GM23338 (cell line): Measurements from ENCODE around the gene GSTM2. TPM values are rescaled to one million over a fixed set of nuclear protein-coding genes. Genes with fewer than 3 reads are reported as not detected.

Experiments used
- ATAC-seq: fragments of 200-7000 bp; cut with Tn5 transposase; 3 replicates; pipeline ENCODE4 v1.9.1; 2020
- DNase-seq: peaks from one replicate; pipeline ENCODE4 v3.0.0-alpha.2; 2015; ENCODE audit warnings: low spot score
- H2AFZ ChIP-seq: fragments of 200-600 bp; sonication (generic); 2 replicates; pipeline ENCODE4 v1.8.0; 2016; ENCODE audit warnings: antibody characterized with exemption, mild to moderate bottlenecking, moderate library complexity
- H3F3A ChIP-seq: fragments of 200-600 bp; sonication (generic); replicated peaks from 2 replicates; pipeline ENCODE4 v1.8.0; 2017; ENCODE audit warnings: antibody characterized with exemption, mixed run types, low read depth
- H3K27ac ChIP-seq: fragments of 200-600 bp; sonication (generic); 2 replicates; pipeline ENCODE4 v1.6.1; 2016; ENCODE audit warnings: low read depth
- H3K27me3 ChIP-seq: fragments of 200-600 bp; sonication (generic); 2 replicates; pipeline ENCODE4 v1.8.0; 2016; ENCODE audit warnings: mild to moderate bottlenecking, mixed run types, moderate library complexity; ENCODE audit not compliant: insufficient read depth
- H3K36me3 ChIP-seq: fragments of 200-600 bp; sonication (generic); 2 replicates; pipeline ENCODE4 v1.8.0; 2016; ENCODE audit warnings: mild to moderate bottlenecking; ENCODE audit not compliant: insufficient read depth
- H3K4me1 ChIP-seq: fragments of 200-600 bp; sonication (generic); 2 replicates; pipeline ENCODE4 v1.8.0; 2016; ENCODE audit warnings: mild to moderate bottlenecking, moderate library complexity; ENCODE audit not compliant: insufficient read depth
- H3K4me2 ChIP-seq: fragments of 200-600 bp; sonication (generic); 2 replicates; pipeline ENCODE4 v1.7.1; 2017; ENCODE audit warnings: mixed run types
- H3K4me3 ChIP-seq: fragments of 200-600 bp; sonication (generic); 2 replicates; pipeline ENCODE4 v1.6.1; 2016; ENCODE audit warnings: mixed run types
- H3K79me2 ChIP-seq: fragments of 200-600 bp; sonication (generic); replicated peaks from 2 replicates; pipeline ENCODE4 v1.8.0; 2017; ENCODE audit warnings: mild to moderate bottlenecking; ENCODE audit not compliant: insufficient read depth
- H3K9me2 ChIP-seq: fragments of 200-600 bp; sonication (generic); 2 replicates; pipeline ENCODE4 v1.8.0; 2017; ENCODE audit not compliant: insufficient read depth
- H4K20me1 ChIP-seq: fragments of 200-600 bp; sonication (generic); replicated peaks from 2 replicates; pipeline ENCODE4 v1.8.0; 2017; ENCODE audit warnings: mild to moderate bottlenecking; ENCODE audit not compliant: insufficient read depth
- H3K27ac Mint-ChIP-seq: 2 replicates; pipeline ENCODE4 v1.8.0; 2020; ENCODE audit warnings: inconsistent platforms, mild to moderate bottlenecking, moderate library complexity, mixed read lengths
- H3K27me3 Mint-ChIP-seq: 3 replicates; pipeline ENCODE4 v1.8.0; 2022; ENCODE audit warnings: low read depth, mild to moderate bottlenecking, moderate library complexity, mixed read lengths, inconsistent platforms; ENCODE audit not compliant: insufficient read depth, poor library complexity
- H3K36me3 Mint-ChIP-seq: 3 replicates; pipeline ENCODE4 v1.8.0; 2021; ENCODE audit warnings: low read depth, mild to moderate bottlenecking, inconsistent platforms, moderate library complexity, mixed read lengths
- H3K4me1 Mint-ChIP-seq: 3 replicates; pipeline ENCODE4 v1.8.0; 2020; ENCODE audit warnings: mild to moderate bottlenecking, inconsistent platforms, mixed read lengths
- H3K4me3 Mint-ChIP-seq: 3 replicates; pipeline ENCODE4 v1.8.0; 2021; ENCODE audit warnings: moderate library complexity, mild to moderate bottlenecking, inconsistent platforms, mixed read lengths
- H3K9me3 Mint-ChIP-seq: 3 replicates; pipeline ENCODE4 v1.8.0; 2020; ENCODE audit warnings: moderate library complexity, mild to moderate bottlenecking, inconsistent platforms, mixed read lengths
- CREB1 ChIP-seq: fragments of 250-450 bp; sonication (Bioruptor Pico); IDR thresholded peaks from 2 replicates; pipeline ENCODE4 v1.5.0; 2020; ENCODE audit warnings: low read depth, mild to moderate bottlenecking, moderate library complexity
- EZH2 ChIP-seq: fragments of 200-600 bp; sonication (generic); IDR thresholded peaks from one replicate; pipeline ENCODE4 v1.8.0; 2017; ENCODE audit warnings: antibody characterized with exemption, mild to moderate bottlenecking, low read depth; ENCODE audit not compliant: unreplicated experiment
- EZH2phosphoT487 ChIP-seq: fragments of 200-600 bp; sonication (generic); IDR thresholded peaks from one replicate; pipeline ENCODE4 v1.8.1; 2018; ENCODE audit warnings: antibody characterized with exemption; ENCODE audit not compliant: unreplicated experiment
- NANOG ChIP-seq: IDR thresholded peaks from 2 replicates; pipeline ENCODE4 v1.6.1; 2016; ENCODE audit warnings: antibody characterized with exemption, borderline replicate concordance
- STAT1 ChIP-seq: IDR thresholded peaks from one replicate; pipeline ENCODE4 v1.6.1; 2016; ENCODE audit warnings: antibody characterized with exemption; ENCODE audit not compliant: unreplicated experiment
- ZNF114 ChIP-seq: fragments of 250-450 bp; sonication (Bioruptor Pico); IDR thresholded peaks from 2 replicates; pipeline ENCODE4 v1.5.0; 2020; ENCODE audit warnings: mild to moderate bottlenecking, moderate library complexity
- ZNF331 ChIP-seq: fragments of 250-450 bp; sonication (Bioruptor Pico); IDR thresholded peaks from 2 replicates; pipeline ENCODE4 v1.5.0; 2020; ENCODE audit warnings: low read depth, mild to moderate bottlenecking, moderate library complexity
- polyA plus RNA-seq: library from polyadenylated mRNA; unstranded; fragments of >200 nt; fragmentation: Nextera tagmentation; extraction: Ambion mirVana; gene quantifications from 2 replicates; pipeline ENCODE4 v1.2.1, GENCODE V29; 2016
- total RNA-seq: library from RNA; depleted of rRNA; stranded (reverse); fragments of >200 nt; shearing (Covaris generic); gene quantifications from 2 replicates; pipeline ENCODE4 v1.2.3, GENCODE V29; 2014
- TF ChIP-seq, protein P1 (sequence below), 2 experiments: fragments of 200-600 bp in 1 of 2; sonication (generic) in 1 of 2; conservative IDR thresholded peaks; 2 replicates each; pipeline versions ENCODE4 v1.5.1 to v1.6.1; 2016 to 2017; ENCODE audit warnings: antibody characterized with exemption in 2 of 2, low read depth in 2 of 2, mild to moderate bottlenecking in 2 of 2, moderate library complexity in 1 of 2
- TF ChIP-seq, protein P2 (sequence below): IDR thresholded peaks from one replicate; pipeline ENCODE4 v1.6.1; 2018; ENCODE audit warnings: antibody characterized with exemption; ENCODE audit not compliant: unreplicated experiment
- TF ChIP-seq, protein P3 (sequence below): fragments of 250-450 bp; sonication (Bioruptor Pico); IDR thresholded peaks from 2 replicates; pipeline ENCODE4 v1.5.0; 2020; ENCODE audit warnings: mild to moderate bottlenecking, moderate library complexity

Gene GSTM2
- total and polyA plus RNA-seq, 2 experiments from 2014 or later = 8.9 to 16.0 TPM

DNA sequence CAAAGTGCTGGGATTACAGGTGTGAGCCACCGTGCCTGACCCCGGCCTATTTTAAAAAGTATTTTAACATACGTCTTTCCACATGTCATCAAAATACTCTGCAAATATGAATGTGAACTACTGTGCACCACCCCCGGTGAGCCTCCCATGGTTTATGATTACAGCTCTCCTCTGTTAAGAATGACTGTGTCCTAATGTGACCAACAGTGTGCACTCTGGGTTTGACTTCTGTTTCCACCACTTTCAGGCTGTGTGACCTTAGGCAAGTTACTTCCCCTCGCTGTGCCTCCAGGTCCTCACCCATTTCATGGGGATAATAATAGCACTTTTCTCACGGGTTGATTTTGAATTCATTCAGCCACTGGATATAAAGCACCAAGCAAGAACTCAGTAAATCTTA is 33.6 kb upstream of the GSTM2 start:
- Histone ChIP-seq H3K27me3 (no peaks in the 10 kb centered on the region), H3K4me1 (peaks cover 10% of the 10 kb centered on the region), H3F3A (0 out of 2 replicates have a peak, but pooled peaks cover 3% of the 10 kb centered on the region), H3K9me2 (no peaks in the 10 kb centered on the region), H3K4me2 (no peak overlapping the region), H4K20me1 (no peaks in the 10 kb centered on the region), H2AFZ (no peak overlapping the region), H3K4me3 (no peak overlapping the region), H3K27ac (no peak overlapping the region), H3K79me2 (no peaks in the 10 kb centered on the region), H3K36me3 (peaks cover 4% of the 10 kb centered on the region; the same call in 1 of the 2 replicates)
- H3K36me3 Mint-ChIP-seq = peaks cover 10% of the 10 kb centered on the region; the same call in 2 of the 3 replicates
- H3K27ac Mint-ChIP-seq = no peak overlapping the region
- no peak for TF ChIP-seq STAT1
- TF ChIP-seq, protein P1, sequence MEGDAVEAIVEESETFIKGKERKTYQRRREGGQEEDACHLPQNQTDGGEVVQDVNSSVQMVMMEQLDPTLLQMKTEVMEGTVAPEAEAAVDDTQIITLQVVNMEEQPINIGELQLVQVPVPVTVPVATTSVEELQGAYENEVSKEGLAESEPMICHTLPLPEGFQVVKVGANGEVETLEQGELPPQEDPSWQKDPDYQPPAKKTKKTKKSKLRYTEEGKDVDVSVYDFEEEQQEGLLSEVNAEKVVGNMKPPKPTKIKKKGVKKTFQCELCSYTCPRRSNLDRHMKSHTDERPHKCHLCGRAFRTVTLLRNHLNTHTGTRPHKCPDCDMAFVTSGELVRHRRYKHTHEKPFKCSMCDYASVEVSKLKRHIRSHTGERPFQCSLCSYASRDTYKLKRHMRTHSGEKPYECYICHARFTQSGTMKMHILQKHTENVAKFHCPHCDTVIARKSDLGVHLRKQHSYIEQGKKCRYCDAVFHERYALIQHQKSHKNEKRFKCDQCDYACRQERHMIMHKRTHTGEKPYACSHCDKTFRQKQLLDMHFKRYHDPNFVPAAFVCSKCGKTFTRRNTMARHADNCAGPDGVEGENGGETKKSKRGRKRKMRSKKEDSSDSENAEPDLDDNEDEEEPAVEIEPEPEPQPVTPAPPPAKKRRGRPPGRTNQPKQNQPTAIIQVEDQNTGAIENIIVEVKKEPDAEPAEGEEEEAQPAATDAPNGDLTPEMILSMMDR (conservative IDR thresholded peaks at IDR 0.05; ENCODE audit: low read depth in 2 of 2) = no peak
- TF ChIP-seq, protein P2, sequence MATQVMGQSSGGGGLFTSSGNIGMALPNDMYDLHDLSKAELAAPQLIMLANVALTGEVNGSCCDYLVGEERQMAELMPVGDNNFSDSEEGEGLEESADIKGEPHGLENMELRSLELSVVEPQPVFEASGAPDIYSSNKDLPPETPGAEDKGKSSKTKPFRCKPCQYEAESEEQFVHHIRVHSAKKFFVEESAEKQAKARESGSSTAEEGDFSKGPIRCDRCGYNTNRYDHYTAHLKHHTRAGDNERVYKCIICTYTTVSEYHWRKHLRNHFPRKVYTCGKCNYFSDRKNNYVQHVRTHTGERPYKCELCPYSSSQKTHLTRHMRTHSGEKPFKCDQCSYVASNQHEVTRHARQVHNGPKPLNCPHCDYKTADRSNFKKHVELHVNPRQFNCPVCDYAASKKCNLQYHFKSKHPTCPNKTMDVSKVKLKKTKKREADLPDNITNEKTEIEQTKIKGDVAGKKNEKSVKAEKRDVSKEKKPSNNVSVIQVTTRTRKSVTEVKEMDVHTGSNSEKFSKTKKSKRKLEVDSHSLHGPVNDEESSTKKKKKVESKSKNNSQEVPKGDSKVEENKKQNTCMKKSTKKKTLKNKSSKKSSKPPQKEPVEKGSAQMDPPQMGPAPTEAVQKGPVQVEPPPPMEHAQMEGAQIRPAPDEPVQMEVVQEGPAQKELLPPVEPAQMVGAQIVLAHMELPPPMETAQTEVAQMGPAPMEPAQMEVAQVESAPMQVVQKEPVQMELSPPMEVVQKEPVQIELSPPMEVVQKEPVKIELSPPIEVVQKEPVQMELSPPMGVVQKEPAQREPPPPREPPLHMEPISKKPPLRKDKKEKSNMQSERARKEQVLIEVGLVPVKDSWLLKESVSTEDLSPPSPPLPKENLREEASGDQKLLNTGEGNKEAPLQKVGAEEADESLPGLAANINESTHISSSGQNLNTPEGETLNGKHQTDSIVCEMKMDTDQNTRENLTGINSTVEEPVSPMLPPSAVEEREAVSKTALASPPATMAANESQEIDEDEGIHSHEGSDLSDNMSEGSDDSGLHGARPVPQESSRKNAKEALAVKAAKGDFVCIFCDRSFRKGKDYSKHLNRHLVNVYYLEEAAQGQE = no peak
- no peak for TF ChIP-seq ZNF331
- no peak for TF ChIP-seq NANOG
- TF ChIP-seq EZH2 = no peak
- no peak for TF ChIP-seq EZH2phosphoT487
- TF ChIP-seq ZNF114 (CRISPR knock-in tag) = no peak
- TF ChIP-seq, protein P3, sequence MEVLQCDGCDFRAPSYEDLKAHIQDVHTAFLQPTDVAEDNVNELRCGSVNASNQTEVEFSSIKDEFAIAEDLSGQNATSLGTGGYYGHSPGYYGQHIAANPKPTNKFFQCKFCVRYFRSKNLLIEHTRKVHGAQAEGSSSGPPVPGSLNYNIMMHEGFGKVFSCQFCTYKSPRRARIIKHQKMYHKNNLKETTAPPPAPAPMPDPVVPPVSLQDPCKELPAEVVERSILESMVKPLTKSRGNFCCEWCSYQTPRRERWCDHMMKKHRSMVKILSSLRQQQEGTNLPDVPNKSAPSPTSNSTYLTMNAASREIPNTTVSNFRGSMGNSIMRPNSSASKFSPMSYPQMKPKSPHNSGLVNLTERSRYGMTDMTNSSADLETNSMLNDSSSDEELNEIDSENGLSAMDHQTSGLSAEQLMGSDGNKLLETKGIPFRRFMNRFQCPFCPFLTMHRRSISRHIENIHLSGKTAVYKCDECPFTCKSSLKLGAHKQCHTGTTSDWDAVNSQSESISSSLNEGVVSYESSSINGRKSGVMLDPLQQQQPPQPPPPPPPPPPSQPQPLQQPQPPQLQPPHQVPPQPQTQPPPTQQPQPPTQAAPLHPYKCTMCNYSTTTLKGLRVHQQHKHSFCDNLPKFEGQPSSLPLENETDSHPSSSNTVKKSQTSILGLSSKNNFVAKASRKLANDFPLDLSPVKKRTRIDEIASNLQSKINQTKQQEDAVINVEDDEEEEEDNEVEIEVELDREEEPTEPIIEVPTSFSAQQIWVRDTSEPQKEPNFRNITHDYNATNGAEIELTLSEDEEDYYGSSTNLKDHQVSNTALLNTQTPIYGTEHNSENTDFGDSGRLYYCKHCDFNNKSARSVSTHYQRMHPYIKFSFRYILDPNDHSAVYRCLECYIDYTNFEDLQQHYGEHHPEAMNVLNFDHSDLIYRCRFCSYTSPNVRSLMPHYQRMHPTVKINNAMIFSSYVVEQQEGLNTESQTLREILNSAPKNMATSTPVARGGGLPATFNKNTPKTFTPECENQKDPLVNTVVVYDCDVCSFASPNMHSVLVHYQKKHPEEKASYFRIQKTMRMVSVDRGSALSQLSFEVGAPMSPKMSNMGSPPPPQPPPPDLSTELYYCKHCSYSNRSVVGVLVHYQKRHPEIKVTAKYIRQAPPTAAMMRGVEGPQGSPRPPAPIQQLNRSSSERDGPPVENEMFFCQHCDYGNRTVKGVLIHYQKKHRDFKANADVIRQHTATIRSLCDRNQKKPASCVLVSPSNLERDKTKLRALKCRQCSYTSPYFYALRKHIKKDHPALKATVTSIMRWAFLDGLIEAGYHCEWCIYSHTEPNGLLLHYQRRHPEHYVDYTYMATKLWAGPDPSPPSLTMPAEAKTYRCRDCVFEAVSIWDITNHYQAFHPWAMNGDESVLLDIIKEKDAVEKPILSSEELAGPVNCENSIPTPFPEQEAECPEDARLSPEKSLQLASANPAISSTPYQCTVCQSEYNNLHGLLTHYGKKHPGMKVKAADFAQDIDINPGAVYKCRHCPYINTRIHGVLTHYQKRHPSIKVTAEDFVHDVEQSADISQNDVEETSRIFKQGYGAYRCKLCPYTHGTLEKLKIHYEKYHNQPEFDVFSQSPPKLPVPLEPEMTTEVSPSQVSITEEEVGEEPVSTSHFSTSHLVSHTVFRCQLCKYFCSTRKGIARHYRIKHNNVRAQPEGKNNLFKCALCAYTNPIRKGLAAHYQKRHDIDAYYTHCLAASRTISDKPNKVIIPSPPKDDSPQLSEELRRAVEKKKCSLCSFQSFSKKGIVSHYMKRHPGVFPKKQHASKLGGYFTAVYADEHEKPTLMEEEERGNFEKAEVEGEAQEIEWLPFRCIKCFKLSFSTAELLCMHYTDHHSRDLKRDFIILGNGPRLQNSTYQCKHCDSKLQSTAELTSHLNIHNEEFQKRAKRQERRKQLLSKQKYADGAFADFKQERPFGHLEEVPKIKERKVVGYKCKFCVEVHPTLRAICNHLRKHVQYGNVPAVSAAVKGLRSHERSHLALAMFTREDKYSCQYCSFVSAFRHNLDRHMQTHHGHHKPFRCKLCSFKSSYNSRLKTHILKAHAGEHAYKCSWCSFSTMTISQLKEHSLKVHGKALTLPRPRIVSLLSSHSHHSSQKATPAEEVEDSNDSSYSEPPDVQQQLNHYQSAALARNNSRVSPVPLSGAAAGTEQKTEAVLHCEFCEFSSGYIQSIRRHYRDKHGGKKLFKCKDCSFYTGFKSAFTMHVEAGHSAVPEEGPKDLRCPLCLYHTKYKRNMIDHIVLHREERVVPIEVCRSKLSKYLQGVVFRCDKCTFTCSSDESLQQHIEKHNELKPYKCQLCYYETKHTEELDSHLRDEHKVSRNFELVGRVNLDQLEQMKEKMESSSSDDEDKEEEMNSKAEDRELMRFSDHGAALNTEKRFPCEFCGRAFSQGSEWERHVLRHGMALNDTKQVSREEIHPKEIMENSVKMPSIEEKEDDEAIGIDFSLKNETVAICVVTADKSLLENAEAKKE (CRISPR knock-in tag) = no peak
- no peak for TF ChIP-seq CREB1
- H3K27me3 Mint-ChIP-seq = peaks cover 9% of the 10 kb centered on the region
- peaks cover 30% of the 10 kb centered on the region for H3K4me1 Mint-ChIP-seq
- H3K9me3 Mint-ChIP-seq = no peaks in the 10 kb centered on the region
- no peak overlapping the region for H3K4me3 Mint-ChIP-seq
- no peak for DNase-seq
- ATAC-seq = no peak
